ENCODE data around the gene SLC6A17. TPM values are rescaled to one million over a fixed set of nuclear protein-coding genes. Genes with fewer than 3 reads are reported as not detected.
A peak's percentile ranks its signal among the peaks of the same experiment; 100 is the strongest.

The SLC6A17 gene
- total and polyA plus RNA-seq, 2 donors (not counting 1 experiment from before 2014, with no cell fraction given) = not detected

DNA sequence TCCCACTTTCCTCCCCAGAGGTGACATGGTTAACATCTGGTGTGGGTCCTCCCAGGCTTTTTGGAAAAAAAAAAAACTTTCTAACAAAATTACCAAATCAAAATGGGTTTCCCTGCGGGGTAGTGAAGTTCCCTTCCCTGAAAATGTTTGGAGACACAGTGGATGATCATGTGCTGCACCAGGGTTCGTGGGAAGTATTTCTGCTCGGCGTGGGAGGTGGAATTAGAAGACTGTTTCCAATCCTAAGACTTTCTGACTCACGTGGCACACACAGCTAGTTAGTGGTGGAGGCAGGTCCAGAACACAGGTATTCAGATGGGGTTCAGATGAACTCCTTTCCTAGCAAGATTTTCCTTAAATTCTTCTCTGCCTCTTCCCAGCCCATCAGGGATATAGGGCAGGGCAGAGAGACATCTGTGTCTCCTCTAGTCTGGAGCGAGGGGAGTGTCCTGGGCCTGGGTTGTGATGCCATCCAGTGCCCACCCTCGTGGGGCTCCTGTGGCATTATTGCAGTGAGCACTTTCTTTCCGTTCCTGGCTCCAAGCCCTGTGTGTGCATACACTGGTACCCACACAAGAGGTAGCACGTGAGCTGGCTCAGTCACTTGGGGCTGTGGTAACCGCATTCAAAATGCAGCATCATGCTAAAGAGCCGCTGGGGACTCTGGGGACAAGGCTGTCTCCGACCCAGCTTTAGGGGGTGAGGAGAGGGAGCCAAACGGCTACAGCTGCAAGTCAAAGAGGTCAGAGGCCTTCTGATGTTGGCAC is 87.3 kb downstream of the SLC6A17 start:
- Mint-ChIP-seq H3K27ac (no peak overlapping the region), H3K27me3 (no peaks in the 10 kb centered on the region), H3K9me3 (ENCODE audit: insufficient read depth) (no peaks in the 10 kb centered on the region), H3K4me3 (no peak overlapping the region), H3K4me1 (peaks cover 12% of the 10 kb centered on the region)
- Histone ChIP-seq H4K20me1 (ENCODE audit: control insufficient read depth, insufficient read depth, low read length, poor library complexity, severe bottlenecking) (no peaks in the 10 kb centered on the region), H3K36me3 (replicated peaks in 1 of 2; ENCODE audit: control extremely low read depth in 1 of 2, control insufficient read depth in 1 of 2, extremely low read depth in 1 of 2, insufficient read depth in 2 of 2, low read length in 1 of 2) (no peaks in the 10 kb centered on the region), H3K27ac (ENCODE audit: low read length in 2 of 2) (no peak overlapping the region), H3K9me3 (ENCODE audit: control extremely low read depth in 1 of 3, control insufficient read depth in 2 of 3, insufficient read depth in 1 of 3, low read length in 2 of 3) (no peaks in the 10 kb centered on the region), H2AFZ (ENCODE audit: insufficient read depth, low read depth, low read length, poor library complexity, severe bottlenecking) (no peak overlapping the region), H3K9ac (ENCODE audit: low read length) (no peak overlapping the region), H3K4me2 (replicated peaks; ENCODE audit: low read depth, low read length, poor library complexity, severe bottlenecking) (no peak overlapping the region), H3K4me3 (ENCODE audit: control extremely low read depth in 1 of 5, extremely low read depth in 1 of 5, insufficient read depth in 1 of 5, low read depth in 2 of 5, low read length in 4 of 5) (no peak overlapping the region), H3K4me1 (ENCODE audit: control insufficient read depth in 2 of 2, insufficient read depth in 2 of 2, low read length in 2 of 2) (peaks cover 0 to 12% of the 10 kb centered on the region in 2 donors), H3K27me3 (replicated peaks in 1 of 4; ENCODE audit: control extremely low read depth in 1 of 4, control insufficient read depth in 3 of 4, insufficient read depth in 4 of 4, low read length in 3 of 4) (no peaks in the 10 kb centered on the region), H3K79me2 (ENCODE audit: control insufficient read depth, insufficient read depth, low read length) (no peaks in the 10 kb centered on the region)
- ATAC-seq (ENCODE audit: low read depth) (peak; percentile 60), DNase-seq (peak; percentile 19)
- ChIA-PET CTCF (interaction anchor here (0.7 to 2.6 kb wide), 2 partner anchors 76 to 200 kb away, joined by 4 to 9 read pairs; no protein-coding TSS in a partner anchor), POLR2A (no interaction called here)
- TF ChIP-seq CTCF (IDR thresholded peaks at IDR 0.05) = no peak
- no peak for TF ChIP-seq EZH2 (IDR thresholded peaks at IDR 0.05; ENCODE audit: borderline replicate concordance, insufficient read depth, low read depth, low read length, poor library complexity, severe bottlenecking)
- 72% methylated on average over 9 of the region's 13 CpGs for WGBS (ENCODE audit: insufficient coverage)
- intact Hi-C loops (cut with micrococcal nuclease) = no loop called here
